ENCODE results near the gene RYR1.

Gene RYR1

GRCh38 chr19:38561053-38561606 is 127.6 kb downstream of the RYR1 start:
- no peak overlapping the region for H3K4me3 ChIP-seq (ENCODE audit: low read depth, low read length)
- no peak overlapping the region for H3K27ac ChIP-seq
- no peaks in the 10 kb centered on the region for H3K36me3 ChIP-seq
- no peak for DNase-seq
- no peaks in the 10 kb centered on the region for H3K27me3 ChIP-seq (ENCODE audit: insufficient read depth, low read depth, severe bottlenecking)
- H3K9me3 ChIP-seq (ENCODE audit: severe bottlenecking), result no peaks in the 10 kb centered on the region
- TF ChIP-seq, protein P1, sequence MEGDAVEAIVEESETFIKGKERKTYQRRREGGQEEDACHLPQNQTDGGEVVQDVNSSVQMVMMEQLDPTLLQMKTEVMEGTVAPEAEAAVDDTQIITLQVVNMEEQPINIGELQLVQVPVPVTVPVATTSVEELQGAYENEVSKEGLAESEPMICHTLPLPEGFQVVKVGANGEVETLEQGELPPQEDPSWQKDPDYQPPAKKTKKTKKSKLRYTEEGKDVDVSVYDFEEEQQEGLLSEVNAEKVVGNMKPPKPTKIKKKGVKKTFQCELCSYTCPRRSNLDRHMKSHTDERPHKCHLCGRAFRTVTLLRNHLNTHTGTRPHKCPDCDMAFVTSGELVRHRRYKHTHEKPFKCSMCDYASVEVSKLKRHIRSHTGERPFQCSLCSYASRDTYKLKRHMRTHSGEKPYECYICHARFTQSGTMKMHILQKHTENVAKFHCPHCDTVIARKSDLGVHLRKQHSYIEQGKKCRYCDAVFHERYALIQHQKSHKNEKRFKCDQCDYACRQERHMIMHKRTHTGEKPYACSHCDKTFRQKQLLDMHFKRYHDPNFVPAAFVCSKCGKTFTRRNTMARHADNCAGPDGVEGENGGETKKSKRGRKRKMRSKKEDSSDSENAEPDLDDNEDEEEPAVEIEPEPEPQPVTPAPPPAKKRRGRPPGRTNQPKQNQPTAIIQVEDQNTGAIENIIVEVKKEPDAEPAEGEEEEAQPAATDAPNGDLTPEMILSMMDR (IDR thresholded peaks at IDR 0.05; ENCODE audit: low read depth, low read length), result no peak

- Histone ChIP-seq H3K4me3 (ENCODE audit: low read depth, low read length) (no peak overlapping the region), H3K36me3 (no peaks in the 10 kb centered on the region), H3K27me3 (ENCODE audit: insufficient read depth, low read depth, severe bottlenecking) (no peaks in the 10 kb centered on the region), H3K9me3 (ENCODE audit: severe bottlenecking) (no peaks in the 10 kb centered on the region), H3K27ac (no peak overlapping the region)
- TF ChIP-seq, protein P1 (IDR thresholded peaks at IDR 0.05; ENCODE audit: low read depth, low read length), result no peak
- DNase-seq, result no peak
These were observed 128.2 kb downstream of the RYR1 start for GRCh38 chr19:38561658-38562057.

DNA sequence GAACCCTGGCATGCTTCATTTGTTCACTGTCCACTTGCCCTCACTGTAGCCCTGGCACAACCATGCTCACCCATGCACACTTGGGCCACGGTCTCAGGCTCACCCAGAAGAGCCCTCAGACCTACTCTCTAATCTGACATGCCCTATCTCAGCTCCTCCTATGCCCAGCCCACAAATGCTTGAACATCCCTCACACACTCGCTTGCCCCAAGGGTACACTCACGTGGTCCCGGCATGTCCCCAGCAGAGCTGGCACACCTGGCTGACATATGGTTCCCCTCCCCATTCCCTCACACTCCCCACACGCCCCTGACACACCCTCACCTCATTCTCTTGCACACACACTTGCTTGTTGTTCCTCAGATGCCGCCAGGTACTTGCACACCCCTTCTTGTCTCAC is 128.6 kb downstream of the RYR1 start:
- Histone ChIP-seq H3K4me3 (ENCODE audit: low read depth, low read length) (no peak overlapping the region), H3K36me3 (no peaks in the 10 kb centered on the region), H3K27me3 (ENCODE audit: insufficient read depth, low read depth, severe bottlenecking) (no peaks in the 10 kb centered on the region), H3K27ac (no peak overlapping the region), H3K9me3 (ENCODE audit: severe bottlenecking) (no peaks in the 10 kb centered on the region)
- DNase-seq, result no peak
- TF ChIP-seq, protein P1 (IDR thresholded peaks at IDR 0.05; ENCODE audit: low read depth, low read length), result no peak

- DNase-seq, result no peak
- Histone ChIP-seq H3K36me3 (no peaks in the 10 kb centered on the region), H3K4me3 (ENCODE audit: low read depth, low read length) (no peak overlapping the region), H3K27ac (no peak overlapping the region), H3K9me3 (ENCODE audit: severe bottlenecking) (no peaks in the 10 kb centered on the region), H3K27me3 (ENCODE audit: insufficient read depth, low read depth, severe bottlenecking) (no peaks in the 10 kb centered on the region)
- TF ChIP-seq, protein P1 (IDR thresholded peaks at IDR 0.05; ENCODE audit: low read depth, low read length), result no peak
These were observed 130.0 kb downstream of the RYR1 start for GRCh38 chr19:38563475-38563874.

GRCh38 chr19:38564981-38565690 is 131.6 kb downstream of the RYR1 start:
- Histone ChIP-seq H3K4me3 (ENCODE audit: low read depth, low read length) (no peak overlapping the region), H3K27me3 (ENCODE audit: insufficient read depth, low read depth, severe bottlenecking) (no peaks in the 10 kb centered on the region), H3K27ac (no peak overlapping the region), H3K9me3 (ENCODE audit: severe bottlenecking) (no peaks in the 10 kb centered on the region), H3K36me3 (no peaks in the 10 kb centered on the region)
- DNase-seq, result no peak
- TF ChIP-seq, protein P1 (IDR thresholded peaks at IDR 0.05; ENCODE audit: low read depth, low read length), result no peak
